K562 treated with DMSO at 1 percent for 12 hours (cell line): Measurements from ENCODE around the gene MRM3. TPM values are rescaled to one million over a fixed set of nuclear protein-coding genes. Genes with fewer than 3 reads are reported as not detected.

ENCODE experiments used
- total RNA-seq: library from RNA; unstranded; fragments of 300-600 nt; gene quantifications from 2 replicates; pipeline ENCODE4 v1.2.3, GENCODE V29; 2022; ENCODE audit not compliant: insufficient read depth

MRM3 gene, protein sequence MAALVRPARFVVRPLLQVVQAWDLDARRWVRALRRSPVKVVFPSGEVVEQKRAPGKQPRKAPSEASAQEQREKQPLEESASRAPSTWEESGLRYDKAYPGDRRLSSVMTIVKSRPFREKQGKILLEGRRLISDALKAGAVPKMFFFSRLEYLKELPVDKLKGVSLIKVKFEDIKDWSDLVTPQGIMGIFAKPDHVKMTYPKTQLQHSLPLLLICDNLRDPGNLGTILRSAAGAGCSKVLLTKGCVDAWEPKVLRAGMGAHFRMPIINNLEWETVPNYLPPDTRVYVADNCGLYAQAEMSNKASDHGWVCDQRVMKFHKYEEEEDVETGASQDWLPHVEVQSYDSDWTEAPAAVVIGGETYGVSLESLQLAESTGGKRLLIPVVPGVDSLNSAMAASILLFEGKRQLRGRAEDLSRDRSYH
- 11.4 and 15.5 TPM in 2 replicates for total RNA-seq

GRCh38 chr17:781805-782731, at the start of gene MRM3, which contains the start of gene GLOD4:
Gene MRM3, plus strand, starts transcription at chr17:782353. Its CDS starts 26 bp downstream, at chr17:782379.
Gene GLOD4, minus strand, starts transcription at chr17:782280. Its CDS starts 25 bp downstream, at chr17:782255.

DNA sequence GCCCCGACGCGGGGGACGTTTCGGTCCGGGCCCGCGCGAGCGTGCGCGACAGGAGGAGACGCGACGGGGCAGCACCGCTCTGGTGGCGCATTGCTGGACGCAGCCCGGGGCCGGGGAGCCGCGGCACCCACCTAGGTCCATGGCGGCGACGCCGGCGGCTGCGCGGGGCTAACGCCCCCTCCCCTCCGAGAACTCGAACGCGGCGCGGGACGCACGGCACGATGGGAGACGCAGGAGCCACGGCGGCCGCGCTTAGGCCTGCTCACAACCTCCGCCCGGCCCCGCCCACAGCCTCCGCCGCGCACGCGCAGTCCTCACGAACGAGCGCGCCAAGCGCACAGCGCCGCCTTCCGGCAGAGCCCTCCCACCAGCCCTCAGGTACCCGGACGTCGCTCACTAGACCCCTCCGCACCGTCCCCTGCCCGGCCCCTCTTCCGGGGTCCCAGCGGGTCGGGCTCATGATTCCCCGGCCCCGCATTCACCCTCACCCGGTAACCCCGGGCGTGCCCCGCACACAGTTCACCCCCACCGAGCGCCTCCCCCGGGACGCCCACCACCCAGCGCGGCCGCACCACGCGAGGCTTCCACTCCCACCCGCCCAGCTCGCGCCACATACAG, 30.0 kb upstream of the MRM3 start, which contains the start of gene GEMIN4:
Gene GEMIN4 (minus strand): TSS at position 263 of the 618 bp plus-strand sequence. CDS start 122 bp downstream, at position 141.

Other genes starting within 250 kb of the MRM3 start
- 7.2 and 8.9 TPM in 2 replicates for gene VPS53, start 67.5 kb upstream of the MRM3 start, total RNA-seq
- gene TLCD3A, start 49.8 kb upstream of the MRM3 start, total RNA-seq, result 5.0 and 8.6 TPM in 2 replicates
- gene GEMIN4, start 30.1 kb upstream of the MRM3 start, total RNA-seq, result 8.3 and 20.1 TPM in 2 replicates
- gene GLOD4, start 73 bp upstream of the MRM3 start, total RNA-seq, result 26.4 and 33.4 TPM in 2 replicates
- gene NXN, start 197.4 kb downstream of the MRM3 start, total RNA-seq, result 1.0 and 1.7 TPM in 2 replicates
- gene TIMM22, start 214.8 kb downstream of the MRM3 start, total RNA-seq, result 5.3 and 7.5 TPM in 2 replicates